GM12892 (cell line): Measurements from ENCODE around the gene ABLIM2.

ENCODE experiments used
- POLR2A ChIP-seq: IDR thresholded peaks from 2 replicates; pipeline ENCODE4 v1.6.1; 2011; ENCODE audit warnings: low read depth, low read length, control low read depth
- POLR2AphosphoS5 ChIP-seq: IDR thresholded peaks from 2 replicates; pipeline ENCODE4 v1.6.1; 2011; ENCODE audit warnings: low read depth, low read length, control low read depth
- TAF1 ChIP-seq: IDR thresholded peaks from 2 replicates; pipeline ENCODE4 v1.6.1; 2011; ENCODE audit warnings: low read depth, mild to moderate bottlenecking, control low read depth, low read length, borderline replicate concordance

DNA sequence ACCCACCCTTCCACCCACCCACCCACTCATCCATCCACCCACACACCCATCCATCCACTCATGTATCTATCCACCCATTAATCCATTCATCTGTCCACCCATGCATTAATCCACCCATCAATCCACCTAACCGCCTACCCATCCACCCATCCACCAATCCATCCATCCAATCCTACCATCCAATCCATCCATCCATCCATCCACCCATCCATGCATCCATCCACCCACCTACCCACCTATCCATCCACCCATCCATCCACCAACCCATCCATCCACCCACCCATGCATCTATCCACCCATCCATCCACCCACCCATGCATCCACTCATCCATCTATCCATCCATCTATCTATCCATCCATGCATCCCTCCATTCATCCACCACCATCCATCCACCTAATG is 184.2 kb downstream of the ABLIM2 start:
- TF ChIP-seq POLR2A (no peak), TAF1 (no peak), POLR2AphosphoS5 (no peak)
